NT2/D1 (cell line): ENCODE data around the gene RBM38.

Experiments used
- YY1 ChIP-seq: IDR thresholded peaks from 2 replicates; pipeline ENCODE4 v1.6.1; 2011; ENCODE audit not compliant: insufficient read length, insufficient read depth
- ZNF274 ChIP-seq: IDR thresholded peaks from 2 replicates; pipeline ENCODE4 v1.6.1; 2011; ENCODE audit warnings: mild to moderate bottlenecking, low read depth, low read length

GRCh38 chr20:57451795-57452661, 60.8 kb downstream of the RBM38 start:
- TF ChIP-seq YY1 (no peak), ZNF274 (no peak)
